WTC11 (cell line): ENCODE data around the gene CUTA. TPM values are rescaled to one million over a fixed set of nuclear protein-coding genes. Genes with fewer than 3 reads are reported as not detected.

ENCODE experiments used
- ATAC-seq: fragments of 200-7000 bp; cut with Tn5 transposase; 2 replicates; pipeline ENCODE4 v1.10.0; 2021; ENCODE audit warnings: mild to moderate bottlenecking, moderate library complexity
- CTCF ChIA-PET: fragments of 300-600 bp; sonication (Branson Sonifier 250); formaldehyde crosslinking; loops from one replicate; lab custom pipeline; 2021; ENCODE audit warnings: antibody characterized with exemption; lab: Charles Lee
- POLR2A ChIA-PET: fragments of 350-600 bp; sonication (Branson Sonifier 250); formaldehyde crosslinking; loops from one replicate; lab custom pipeline; 2021; ENCODE audit warnings: antibody characterized with exemption; lab: Charles Lee
- DNase-seq: peaks from one replicate; pipeline ENCODE4 v3.0.0; 2021; ENCODE audit warnings: low spot score
- H3K27ac Mint-ChIP-seq: 2 replicates; pipeline ENCODE4 v1.8.0; 2021; ENCODE audit warnings: mixed read lengths
- H3K27me3 Mint-ChIP-seq: 2 replicates; pipeline ENCODE4 v1.8.0; 2021; ENCODE audit warnings: low read depth, mild to moderate bottlenecking, moderate library complexity, mixed read lengths
- H3K36me3 Mint-ChIP-seq: 2 replicates; pipeline ENCODE4 v1.8.0; 2021; ENCODE audit warnings: mixed read lengths
- H3K4me1 Mint-ChIP-seq: 2 replicates; pipeline ENCODE4 v1.8.0; 2022; ENCODE audit warnings: mixed read lengths
- H3K4me3 Mint-ChIP-seq: 2 replicates; pipeline ENCODE4 v1.8.0; 2021; ENCODE audit warnings: mild to moderate bottlenecking, moderate library complexity, mixed read lengths
- H3K9me3 Mint-ChIP-seq: 2 replicates; pipeline ENCODE4 v1.8.0; 2021; ENCODE audit warnings: mixed read lengths
- CDX4 ChIP-seq: fragments of 250-450 bp; sonication (Bioruptor Pico); IDR thresholded peaks from 2 replicates; pipeline ENCODE4 v1.9.0; 2021; ENCODE audit warnings: moderate library complexity, mild to moderate bottlenecking, inconsistent platforms, borderline replicate concordance
- CREM ChIP-seq: sonication (generic); formaldehyde crosslinking; IDR thresholded peaks from 2 replicates; pipeline ENCODE4 v1.8.1; 2022; ENCODE audit warnings: mild to moderate bottlenecking, missing genetic modification reagents, moderate library complexity
- E2F1 ChIP-seq: sonication (generic); formaldehyde crosslinking; IDR thresholded peaks from 2 replicates; pipeline ENCODE4 v1.8.0; 2022; ENCODE audit warnings: mild to moderate bottlenecking, missing genetic modification reagents
- FOXK1 ChIP-seq: sonication (generic); formaldehyde crosslinking; IDR thresholded peaks from 2 replicates; pipeline ENCODE4 v1.8.0; 2022; ENCODE audit warnings: mild to moderate bottlenecking, moderate library complexity, missing genetic modification reagents
- GABPB1 ChIP-seq: sonication (generic); formaldehyde crosslinking; IDR thresholded peaks from 2 replicates; pipeline ENCODE4 v1.8.1; 2023; ENCODE audit warnings: mild to moderate bottlenecking, missing genetic modification reagents
- KAT7 ChIP-seq: sonication (generic); formaldehyde crosslinking; IDR thresholded peaks from 2 replicates; pipeline ENCODE4 v1.8.1; 2023; ENCODE audit warnings: missing genetic modification reagents, mild to moderate bottlenecking, borderline replicate concordance
- NR2C2 ChIP-seq: sonication (generic); formaldehyde crosslinking; IDR thresholded peaks from 2 replicates; pipeline ENCODE4 v1.8.0; 2022; ENCODE audit warnings: mild to moderate bottlenecking, missing genetic modification reagents
- NR3C1 ChIP-seq: sonication (generic); formaldehyde crosslinking; conservative IDR thresholded peaks from 2 replicates; pipeline ENCODE4 v1.8.1; 2023; ENCODE audit warnings: low read depth, mild to moderate bottlenecking, missing genetic modification reagents
- PREB ChIP-seq: sonication (generic); formaldehyde crosslinking; IDR thresholded peaks from 2 replicates; pipeline ENCODE4 v1.8.1; 2022; ENCODE audit warnings: mild to moderate bottlenecking, missing genetic modification reagents, moderate library complexity, borderline replicate concordance
- SP1 ChIP-seq: sonication (generic); formaldehyde crosslinking; conservative IDR thresholded peaks from 2 replicates; pipeline ENCODE4 v1.8.1; 2022; ENCODE audit warnings: missing genetic modification reagents
- USF1 ChIP-seq: sonication (generic); formaldehyde crosslinking; IDR thresholded peaks from 2 replicates; pipeline ENCODE4 v1.8.0; 2022; ENCODE audit warnings: mild to moderate bottlenecking, missing genetic modification reagents
- ZMAT4 ChIP-seq: fragments of 250-450 bp; sonication (Bioruptor Pico); IDR thresholded peaks from 2 replicates; pipeline ENCODE4 v1.9.0; 2021; ENCODE audit warnings: mild to moderate bottlenecking
- ZNF121 ChIP-seq: sonication (generic); formaldehyde crosslinking; IDR thresholded peaks from 2 replicates; pipeline ENCODE4 v1.8.0; 2023; ENCODE audit warnings: missing genetic modification reagents
- ZNF396 ChIP-seq: fragments of 250-450 bp; sonication (Bioruptor Pico); IDR thresholded peaks from 2 replicates; pipeline ENCODE4 v1.8.0; 2021; ENCODE audit warnings: mild to moderate bottlenecking, moderate library complexity, borderline replicate concordance
- ZNF425 ChIP-seq: fragments of 250-450 bp; sonication (Bioruptor Pico); conservative IDR thresholded peaks from 2 replicates; pipeline ENCODE4 v1.9.0; 2021; ENCODE audit warnings: mild to moderate bottlenecking
- ZNF671 ChIP-seq: fragments of 250-450 bp; sonication (Bioruptor Pico); IDR thresholded peaks from 2 replicates; pipeline ENCODE4 v1.8.0; 2021; ENCODE audit warnings: mild to moderate bottlenecking
- total RNA-seq: library from RNA; stranded (reverse); gene quantifications from 3 replicates; pipeline ENCODE4 v1.2.3, GENCODE V29; 2021
- TF ChIP-seq, protein P1 (sequence below): sonication (generic); formaldehyde crosslinking; IDR thresholded peaks from 2 replicates; pipeline ENCODE4 v1.8.0; 2023; ENCODE audit warnings: missing genetic modification reagents, mild to moderate bottlenecking, borderline replicate concordance
- TF ChIP-seq, protein P2 (sequence below): sonication (generic); formaldehyde crosslinking; IDR thresholded peaks from 2 replicates; pipeline ENCODE4 v1.8.0; 2022; ENCODE audit warnings: missing genetic modification reagents
- TF ChIP-seq, protein P3 (sequence below): sonication (generic); formaldehyde crosslinking; IDR thresholded peaks from 2 replicates; pipeline ENCODE4 v1.8.1; 2023; ENCODE audit warnings: mild to moderate bottlenecking, missing genetic modification reagents, moderate library complexity

Gene CUTA
- total RNA-seq, 1 experiment from 2014 or later: 247 TPM

DNA sequence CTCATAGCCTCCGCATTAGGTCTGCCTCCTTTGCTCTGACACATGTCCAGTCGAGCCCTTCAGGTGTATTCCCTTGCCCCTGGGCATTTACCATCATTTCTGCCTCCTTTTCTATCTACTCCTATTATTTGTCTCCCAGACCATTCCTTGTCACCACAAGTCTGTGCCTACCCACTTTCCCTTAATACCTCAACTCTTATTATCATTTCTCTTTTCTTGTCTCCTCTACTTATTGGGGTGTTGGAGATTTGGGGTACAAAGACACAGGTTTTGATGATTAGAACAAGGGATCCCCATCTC lies 3.4 kb upstream of the CUTA start (continued):
- TF ChIP-seq, protein P1, sequence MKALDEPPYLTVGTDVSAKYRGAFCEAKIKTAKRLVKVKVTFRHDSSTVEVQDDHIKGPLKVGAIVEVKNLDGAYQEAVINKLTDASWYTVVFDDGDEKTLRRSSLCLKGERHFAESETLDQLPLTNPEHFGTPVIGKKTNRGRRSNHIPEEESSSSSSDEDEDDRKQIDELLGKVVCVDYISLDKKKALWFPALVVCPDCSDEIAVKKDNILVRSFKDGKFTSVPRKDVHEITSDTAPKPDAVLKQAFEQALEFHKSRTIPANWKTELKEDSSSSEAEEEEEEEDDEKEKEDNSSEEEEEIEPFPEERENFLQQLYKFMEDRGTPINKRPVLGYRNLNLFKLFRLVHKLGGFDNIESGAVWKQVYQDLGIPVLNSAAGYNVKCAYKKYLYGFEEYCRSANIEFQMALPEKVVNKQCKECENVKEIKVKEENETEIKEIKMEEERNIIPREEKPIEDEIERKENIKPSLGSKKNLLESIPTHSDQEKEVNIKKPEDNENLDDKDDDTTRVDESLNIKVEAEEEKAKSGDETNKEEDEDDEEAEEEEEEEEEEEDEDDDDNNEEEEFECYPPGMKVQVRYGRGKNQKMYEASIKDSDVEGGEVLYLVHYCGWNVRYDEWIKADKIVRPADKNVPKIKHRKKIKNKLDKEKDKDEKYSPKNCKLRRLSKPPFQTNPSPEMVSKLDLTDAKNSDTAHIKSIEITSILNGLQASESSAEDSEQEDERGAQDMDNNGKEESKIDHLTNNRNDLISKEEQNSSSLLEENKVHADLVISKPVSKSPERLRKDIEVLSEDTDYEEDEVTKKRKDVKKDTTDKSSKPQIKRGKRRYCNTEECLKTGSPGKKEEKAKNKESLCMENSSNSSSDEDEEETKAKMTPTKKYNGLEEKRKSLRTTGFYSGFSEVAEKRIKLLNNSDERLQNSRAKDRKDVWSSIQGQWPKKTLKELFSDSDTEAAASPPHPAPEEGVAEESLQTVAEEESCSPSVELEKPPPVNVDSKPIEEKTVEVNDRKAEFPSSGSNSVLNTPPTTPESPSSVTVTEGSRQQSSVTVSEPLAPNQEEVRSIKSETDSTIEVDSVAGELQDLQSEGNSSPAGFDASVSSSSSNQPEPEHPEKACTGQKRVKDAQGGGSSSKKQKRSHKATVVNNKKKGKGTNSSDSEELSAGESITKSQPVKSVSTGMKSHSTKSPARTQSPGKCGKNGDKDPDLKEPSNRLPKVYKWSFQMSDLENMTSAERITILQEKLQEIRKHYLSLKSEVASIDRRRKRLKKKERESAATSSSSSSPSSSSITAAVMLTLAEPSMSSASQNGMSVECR (CRISPR knock-in tag): no peak

- peak overlapping the region; percentile 19; the same call in 1 of the 2 replicates for H3K27ac Mint-ChIP-seq
- no peaks in the 10 kb centered on the region for H3K9me3 Mint-ChIP-seq
- H3K4me1 Mint-ChIP-seq: peaks cover 69% of the 10 kb centered on the region
- ChIA-PET CTCF (interaction anchor here (0.6 to 1.5 kb wide), 2 partner anchors 121 to 173 kb away, joined by 3 to 4 read pairs; no protein-coding TSS in a partner anchor), POLR2A (no interaction called here)
- peak overlapping the region; percentile 73 for H3K4me3 Mint-ChIP-seq
- DNase-seq (no peak), ATAC-seq (no peak)
- peaks cover 21% of the 10 kb centered on the region for H3K36me3 Mint-ChIP-seq
- TF ChIP-seq, protein P2, sequence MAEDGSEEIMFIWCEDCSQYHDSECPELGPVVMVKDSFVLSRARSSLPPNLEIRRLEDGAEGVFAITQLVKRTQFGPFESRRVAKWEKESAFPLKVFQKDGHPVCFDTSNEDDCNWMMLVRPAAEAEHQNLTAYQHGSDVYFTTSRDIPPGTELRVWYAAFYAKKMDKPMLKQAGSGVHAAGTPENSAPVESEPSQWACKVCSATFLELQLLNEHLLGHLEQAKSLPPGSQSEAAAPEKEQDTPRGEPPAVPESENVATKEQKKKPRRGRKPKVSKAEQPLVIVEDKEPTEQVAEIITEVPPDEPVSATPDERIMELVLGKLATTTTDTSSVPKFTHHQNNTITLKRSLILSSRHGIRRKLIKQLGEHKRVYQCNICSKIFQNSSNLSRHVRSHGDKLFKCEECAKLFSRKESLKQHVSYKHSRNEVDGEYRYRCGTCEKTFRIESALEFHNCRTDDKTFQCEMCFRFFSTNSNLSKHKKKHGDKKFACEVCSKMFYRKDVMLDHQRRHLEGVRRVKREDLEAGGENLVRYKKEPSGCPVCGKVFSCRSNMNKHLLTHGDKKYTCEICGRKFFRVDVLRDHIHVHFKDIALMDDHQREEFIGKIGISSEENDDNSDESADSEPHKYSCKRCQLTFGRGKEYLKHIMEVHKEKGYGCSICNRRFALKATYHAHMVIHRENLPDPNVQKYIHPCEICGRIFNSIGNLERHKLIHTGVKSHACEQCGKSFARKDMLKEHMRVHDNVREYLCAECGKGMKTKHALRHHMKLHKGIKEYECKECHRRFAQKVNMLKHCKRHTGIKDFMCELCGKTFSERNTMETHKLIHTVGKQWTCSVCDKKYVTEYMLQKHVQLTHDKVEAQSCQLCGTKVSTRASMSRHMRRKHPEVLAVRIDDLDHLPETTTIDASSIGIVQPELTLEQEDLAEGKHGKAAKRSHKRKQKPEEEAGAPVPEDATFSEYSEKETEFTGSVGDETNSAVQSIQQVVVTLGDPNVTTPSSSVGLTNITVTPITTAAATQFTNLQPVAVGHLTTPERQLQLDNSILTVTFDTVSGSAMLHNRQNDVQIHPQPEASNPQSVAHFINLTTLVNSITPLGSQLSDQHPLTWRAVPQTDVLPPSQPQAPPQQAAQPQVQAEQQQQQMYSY (CRISPR knock-in tag): no peak
- TF ChIP-seq CREM (CRISPR knock-in tag): no peak
- TF ChIP-seq ZNF671 (CRISPR knock-in tag): no peak
- TF ChIP-seq ZMAT4 (CRISPR knock-in tag): no peak
- TF ChIP-seq ZNF396 (CRISPR knock-in tag): no peak
- TF ChIP-seq KAT7: no peak
- no peak for TF ChIP-seq USF1
- TF ChIP-seq NR2C2 (CRISPR knock-in tag): no peak
- no peak for TF ChIP-seq NR3C1 (CRISPR knock-in tag)
- no peak for TF ChIP-seq CDX4 (CRISPR knock-in tag)
- no peak for TF ChIP-seq FOXK1 (CRISPR knock-in tag)
- no peak for TF ChIP-seq GABPB1 (CRISPR knock-in tag)
- TF ChIP-seq E2F1: no peak
- no peak for TF ChIP-seq ZNF425 (CRISPR knock-in tag)
- TF ChIP-seq, protein P3, sequence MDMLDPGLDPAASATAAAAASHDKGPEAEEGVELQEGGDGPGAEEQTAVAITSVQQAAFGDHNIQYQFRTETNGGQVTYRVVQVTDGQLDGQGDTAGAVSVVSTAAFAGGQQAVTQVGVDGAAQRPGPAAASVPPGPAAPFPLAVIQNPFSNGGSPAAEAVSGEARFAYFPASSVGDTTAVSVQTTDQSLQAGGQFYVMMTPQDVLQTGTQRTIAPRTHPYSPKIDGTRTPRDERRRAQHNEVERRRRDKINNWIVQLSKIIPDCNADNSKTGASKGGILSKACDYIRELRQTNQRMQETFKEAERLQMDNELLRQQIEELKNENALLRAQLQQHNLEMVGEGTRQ (CRISPR knock-in tag): no peak
- TF ChIP-seq SP1 (CRISPR knock-in tag): no peak
- TF ChIP-seq ZNF121 (CRISPR knock-in tag): no peak
- no peak for TF ChIP-seq PREB
- no peaks in the 10 kb centered on the region; the same call in 1 of the 2 replicates for H3K27me3 Mint-ChIP-seq
Observed at GRCh38 chr6:33420491-33421343, 2.8 kb upstream of the CUTA start.
